ENCODE measurements around the gene CD300C. TPM values are rescaled to one million over a fixed set of nuclear protein-coding genes. Genes with fewer than 3 reads are reported as not detected.

Gene CD300C
- total and polyA plus RNA-seq, 2 donors (not counting 1 experiment from before 2014, with no cell fraction given) = 0.72 to 0.74 TPM

- H3K79me2 ChIP-seq (ENCODE audit: control insufficient read depth, insufficient read depth, low read length) = no peaks in the 10 kb centered on the region
- no peak overlapping the region for H3K27ac ChIP-seq (ENCODE audit: low read length in 2 of 2)
- peaks cover 18% of the 10 kb centered on the region for H3K27me3 Mint-ChIP-seq
Observed at GRCh38 chr17:74521701-74522201, 24.2 kb downstream of the CD300C start.

More at GRCh38 chr17:74521701-74522201, 24.2 kb downstream of the CD300C start:
- ChIA-PET POLR2A (no interaction called here), CTCF (no interaction called here)
- Histone ChIP-seq H3K9me3 (ENCODE audit: control extremely low read depth in 1 of 3, control insufficient read depth in 2 of 3, insufficient read depth in 1 of 3, low read length in 2 of 3) (peaks cover 0 to 5% (median 0%) of the 10 kb centered on the region in 3 donors), H3K4me2 (replicated peaks; ENCODE audit: low read depth, low read length, poor library complexity, severe bottlenecking) (peak overlapping the region; percentile 13), H3K4me1 (ENCODE audit: control insufficient read depth in 2 of 2, insufficient read depth in 2 of 2, low read length in 2 of 2) (peaks cover 22 to 25% of the 10 kb centered on the region in 2 donors), H4K20me1 (ENCODE audit: control insufficient read depth, insufficient read depth, low read length, poor library complexity, severe bottlenecking) (no peaks in the 10 kb centered on the region), H3K27me3 (replicated peaks in 1 of 4; ENCODE audit: control extremely low read depth in 1 of 4, control insufficient read depth in 3 of 4, insufficient read depth in 4 of 4, low read length in 3 of 4) (peaks cover 0 to 3% (median under 1%) of the 10 kb centered on the region in 4 experiments), H3K9ac (ENCODE audit: low read length) (no peak overlapping the region), H3K4me3 (ENCODE audit: control extremely low read depth in 1 of 5, extremely low read depth in 1 of 5, insufficient read depth in 1 of 5, low read depth in 2 of 5, low read length in 4 of 5) (no peak overlapping the region), H3K36me3 (replicated peaks in 1 of 2; ENCODE audit: control extremely low read depth in 1 of 2, control insufficient read depth in 1 of 2, extremely low read depth in 1 of 2, insufficient read depth in 2 of 2, low read length in 1 of 2) (no peaks in the 10 kb centered on the region), H2AFZ (ENCODE audit: insufficient read depth, low read depth, low read length, poor library complexity, severe bottlenecking) (peak overlapping the region; percentile 4)
- Mint-ChIP-seq H3K9me3 (ENCODE audit: insufficient read depth) (no peaks in the 10 kb centered on the region), H3K27ac (no peak overlapping the region), H3K4me1 (peaks cover 16% of the 10 kb centered on the region), H3K4me3 (no peak overlapping the region)
- 5% methylated on average over 4 of the region's 9 CpGs for WGBS (ENCODE audit: insufficient coverage)
- ATAC-seq (ENCODE audit: low read depth) (no peak), DNase-seq (peak; percentile 40)
- intact Hi-C loops (cut with micrococcal nuclease) = no loop called here
- TF ChIP-seq CTCF (IDR thresholded peaks at IDR 0.05) = no peak
- TF ChIP-seq EZH2 (IDR thresholded peaks at IDR 0.05; ENCODE audit: borderline replicate concordance, insufficient read depth, low read depth, low read length, poor library complexity, severe bottlenecking) = no peak

Measured in B cell (primary cell).